Measurements from ENCODE around the gene ASXL2.

DNA sequence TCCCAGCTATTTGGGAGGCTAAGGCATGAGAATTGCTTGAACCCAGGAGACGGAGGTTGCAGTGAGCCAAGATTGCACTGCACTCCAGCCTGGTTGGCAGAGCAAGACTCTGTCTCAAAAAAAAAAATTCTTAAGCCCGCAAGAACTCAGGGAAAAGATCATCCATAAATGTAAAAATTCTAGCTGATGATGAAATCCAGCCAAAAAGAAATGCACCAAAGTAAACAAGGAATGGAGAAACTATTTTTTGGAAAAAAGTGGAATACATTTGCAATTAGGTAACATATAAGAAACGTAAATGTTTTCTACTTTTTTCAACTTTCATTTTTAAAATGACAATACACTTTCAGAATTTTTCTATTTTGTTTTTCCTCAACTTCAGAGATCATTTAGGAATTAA, 61.3 kb downstream of the ASXL2 start:
- TF ChIP-seq, protein P1, sequence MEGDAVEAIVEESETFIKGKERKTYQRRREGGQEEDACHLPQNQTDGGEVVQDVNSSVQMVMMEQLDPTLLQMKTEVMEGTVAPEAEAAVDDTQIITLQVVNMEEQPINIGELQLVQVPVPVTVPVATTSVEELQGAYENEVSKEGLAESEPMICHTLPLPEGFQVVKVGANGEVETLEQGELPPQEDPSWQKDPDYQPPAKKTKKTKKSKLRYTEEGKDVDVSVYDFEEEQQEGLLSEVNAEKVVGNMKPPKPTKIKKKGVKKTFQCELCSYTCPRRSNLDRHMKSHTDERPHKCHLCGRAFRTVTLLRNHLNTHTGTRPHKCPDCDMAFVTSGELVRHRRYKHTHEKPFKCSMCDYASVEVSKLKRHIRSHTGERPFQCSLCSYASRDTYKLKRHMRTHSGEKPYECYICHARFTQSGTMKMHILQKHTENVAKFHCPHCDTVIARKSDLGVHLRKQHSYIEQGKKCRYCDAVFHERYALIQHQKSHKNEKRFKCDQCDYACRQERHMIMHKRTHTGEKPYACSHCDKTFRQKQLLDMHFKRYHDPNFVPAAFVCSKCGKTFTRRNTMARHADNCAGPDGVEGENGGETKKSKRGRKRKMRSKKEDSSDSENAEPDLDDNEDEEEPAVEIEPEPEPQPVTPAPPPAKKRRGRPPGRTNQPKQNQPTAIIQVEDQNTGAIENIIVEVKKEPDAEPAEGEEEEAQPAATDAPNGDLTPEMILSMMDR (IDR thresholded peaks at IDR 0.05): no peak
- TF ChIP-seq CREB1 (CRISPR knock-in tag; IDR thresholded peaks at IDR 0.05): no peak
- TF ChIP-seq, protein P2, sequence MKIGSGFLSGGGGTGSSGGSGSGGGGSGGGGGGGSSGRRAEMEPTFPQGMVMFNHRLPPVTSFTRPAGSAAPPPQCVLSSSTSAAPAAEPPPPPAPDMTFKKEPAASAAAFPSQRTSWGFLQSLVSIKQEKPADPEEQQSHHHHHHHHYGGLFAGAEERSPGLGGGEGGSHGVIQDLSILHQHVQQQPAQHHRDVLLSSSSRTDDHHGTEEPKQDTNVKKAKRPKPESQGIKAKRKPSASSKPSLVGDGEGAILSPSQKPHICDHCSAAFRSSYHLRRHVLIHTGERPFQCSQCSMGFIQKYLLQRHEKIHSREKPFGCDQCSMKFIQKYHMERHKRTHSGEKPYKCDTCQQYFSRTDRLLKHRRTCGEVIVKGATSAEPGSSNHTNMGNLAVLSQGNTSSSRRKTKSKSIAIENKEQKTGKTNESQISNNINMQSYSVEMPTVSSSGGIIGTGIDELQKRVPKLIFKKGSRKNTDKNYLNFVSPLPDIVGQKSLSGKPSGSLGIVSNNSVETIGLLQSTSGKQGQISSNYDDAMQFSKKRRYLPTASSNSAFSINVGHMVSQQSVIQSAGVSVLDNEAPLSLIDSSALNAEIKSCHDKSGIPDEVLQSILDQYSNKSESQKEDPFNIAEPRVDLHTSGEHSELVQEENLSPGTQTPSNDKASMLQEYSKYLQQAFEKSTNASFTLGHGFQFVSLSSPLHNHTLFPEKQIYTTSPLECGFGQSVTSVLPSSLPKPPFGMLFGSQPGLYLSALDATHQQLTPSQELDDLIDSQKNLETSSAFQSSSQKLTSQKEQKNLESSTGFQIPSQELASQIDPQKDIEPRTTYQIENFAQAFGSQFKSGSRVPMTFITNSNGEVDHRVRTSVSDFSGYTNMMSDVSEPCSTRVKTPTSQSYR (CRISPR knock-in tag; IDR thresholded peaks at IDR 0.05): no peak
- TF ChIP-seq, protein P3, sequence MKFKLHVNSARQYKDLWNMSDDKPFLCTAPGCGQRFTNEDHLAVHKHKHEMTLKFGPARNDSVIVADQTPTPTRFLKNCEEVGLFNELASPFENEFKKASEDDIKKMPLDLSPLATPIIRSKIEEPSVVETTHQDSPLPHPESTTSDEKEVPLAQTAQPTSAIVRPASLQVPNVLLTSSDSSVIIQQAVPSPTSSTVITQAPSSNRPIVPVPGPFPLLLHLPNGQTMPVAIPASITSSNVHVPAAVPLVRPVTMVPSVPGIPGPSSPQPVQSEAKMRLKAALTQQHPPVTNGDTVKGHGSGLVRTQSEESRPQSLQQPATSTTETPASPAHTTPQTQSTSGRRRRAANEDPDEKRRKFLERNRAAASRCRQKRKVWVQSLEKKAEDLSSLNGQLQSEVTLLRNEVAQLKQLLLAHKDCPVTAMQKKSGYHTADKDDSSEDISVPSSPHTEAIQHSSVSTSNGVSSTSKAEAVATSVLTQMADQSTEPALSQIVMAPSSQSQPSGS (CRISPR knock-in tag; IDR thresholded peaks at IDR 0.05; ENCODE audit: borderline replicate concordance, low read depth): no peak
- TF ChIP-seq, protein P4, sequence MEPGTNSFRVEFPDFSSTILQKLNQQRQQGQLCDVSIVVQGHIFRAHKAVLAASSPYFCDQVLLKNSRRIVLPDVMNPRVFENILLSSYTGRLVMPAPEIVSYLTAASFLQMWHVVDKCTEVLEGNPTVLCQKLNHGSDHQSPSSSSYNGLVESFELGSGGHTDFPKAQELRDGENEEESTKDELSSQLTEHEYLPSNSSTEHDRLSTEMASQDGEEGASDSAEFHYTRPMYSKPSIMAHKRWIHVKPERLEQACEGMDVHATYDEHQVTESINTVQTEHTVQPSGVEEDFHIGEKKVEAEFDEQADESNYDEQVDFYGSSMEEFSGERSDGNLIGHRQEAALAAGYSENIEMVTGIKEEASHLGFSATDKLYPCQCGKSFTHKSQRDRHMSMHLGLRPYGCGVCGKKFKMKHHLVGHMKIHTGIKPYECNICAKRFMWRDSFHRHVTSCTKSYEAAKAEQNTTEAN (CRISPR knock-in tag; IDR thresholded peaks at IDR 0.05): no peak

All from WTC11 (cell line).